BJ (cell line): Measurements from ENCODE around the gene TNFRSF21. TPM values are rescaled to one million over a fixed set of nuclear protein-coding genes. Genes with fewer than 3 reads are reported as not detected.

ENCODE experiments used
- CTCF ChIA-PET: fragments of 350-600 bp; formaldehyde crosslinking; extraction: SDS; loops from one replicate; lab custom pipeline; 2021; ENCODE audit warnings: antibody characterized with exemption, inconsistent platforms; lab: Yijun Ruan, JAX
- POLR2A ChIA-PET: fragments of 300-600 bp; sonication (Branson Sonifier 250); formaldehyde crosslinking; extraction: SDS; loops from one replicate; lab custom pipeline; 2021; ENCODE audit warnings: antibody characterized with exemption; lab: Charles Lee
- DNase-seq: peaks from one replicate; pipeline ENCODE4 v3.0.0-alpha.2; 2011; ENCODE audit warnings: low read depth
- H3K27me3 ChIP-seq: 2 replicates; pipeline ENCODE4 v1.6.0; 2011; ENCODE audit warnings: low read length; ENCODE audit not compliant: control insufficient read depth, insufficient read depth
- H3K36me3 ChIP-seq: 2 replicates; pipeline ENCODE4 v1.5.1; 2011; ENCODE audit warnings: low read length; ENCODE audit not compliant: control insufficient read depth, insufficient read depth
- H3K4me3 ChIP-seq: 2 replicates; pipeline ENCODE4 v1.5.1; 2011; ENCODE audit warnings: low read depth, mild to moderate bottlenecking, control low read depth, low read length
- polyA plus RNA-seq: library from polyadenylated mRNA; depleted of rRNA; stranded (reverse); fragments of >200 nt; gene quantifications from 2 replicates; pipeline ENCODE4 v1.2.3, GENCODE V29; 2011
- TF ChIP-seq, protein P1 (sequence below): IDR thresholded peaks from 2 replicates; pipeline ENCODE4 v1.5.1; 2011; ENCODE audit warnings: low read depth, mild to moderate bottlenecking, control low read depth, inconsistent platforms, low read length, moderate library complexity; ENCODE audit not compliant: insufficient read depth

Gene TNFRSF21
- polyA plus RNA-seq, 1 experiment: 3.6 TPM

DNA sequence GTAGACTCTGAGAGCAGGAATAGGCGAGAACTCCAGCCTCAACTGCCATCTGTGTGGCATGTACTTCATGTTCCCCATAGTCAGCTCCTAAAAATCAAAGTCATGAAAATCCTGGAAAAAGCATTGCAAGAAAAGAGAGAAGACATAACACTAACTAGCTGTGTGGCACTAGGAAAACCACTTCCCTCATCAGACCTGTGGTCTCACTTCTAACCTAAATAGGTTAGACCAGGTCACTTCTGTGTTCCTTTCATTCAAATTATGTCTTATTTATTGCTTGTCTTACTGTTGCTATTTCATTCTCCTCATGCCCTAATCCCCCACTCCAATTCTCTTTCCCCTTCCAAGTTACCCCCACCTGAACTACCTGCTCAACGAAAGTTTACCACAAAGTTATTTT lies 70.2 kb downstream of the TNFRSF21 start:
- CTCF ChIA-PET: no interaction called here
- POLR2A ChIA-PET: no interaction called here
- DNase-seq: no peak
- Histone ChIP-seq H3K4me3 (no peak overlapping the region), H3K27me3 (no peaks in the 10 kb centered on the region), H3K36me3 (no peaks in the 10 kb centered on the region)
- TF ChIP-seq, protein P1, sequence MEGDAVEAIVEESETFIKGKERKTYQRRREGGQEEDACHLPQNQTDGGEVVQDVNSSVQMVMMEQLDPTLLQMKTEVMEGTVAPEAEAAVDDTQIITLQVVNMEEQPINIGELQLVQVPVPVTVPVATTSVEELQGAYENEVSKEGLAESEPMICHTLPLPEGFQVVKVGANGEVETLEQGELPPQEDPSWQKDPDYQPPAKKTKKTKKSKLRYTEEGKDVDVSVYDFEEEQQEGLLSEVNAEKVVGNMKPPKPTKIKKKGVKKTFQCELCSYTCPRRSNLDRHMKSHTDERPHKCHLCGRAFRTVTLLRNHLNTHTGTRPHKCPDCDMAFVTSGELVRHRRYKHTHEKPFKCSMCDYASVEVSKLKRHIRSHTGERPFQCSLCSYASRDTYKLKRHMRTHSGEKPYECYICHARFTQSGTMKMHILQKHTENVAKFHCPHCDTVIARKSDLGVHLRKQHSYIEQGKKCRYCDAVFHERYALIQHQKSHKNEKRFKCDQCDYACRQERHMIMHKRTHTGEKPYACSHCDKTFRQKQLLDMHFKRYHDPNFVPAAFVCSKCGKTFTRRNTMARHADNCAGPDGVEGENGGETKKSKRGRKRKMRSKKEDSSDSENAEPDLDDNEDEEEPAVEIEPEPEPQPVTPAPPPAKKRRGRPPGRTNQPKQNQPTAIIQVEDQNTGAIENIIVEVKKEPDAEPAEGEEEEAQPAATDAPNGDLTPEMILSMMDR: no peak

DNA sequence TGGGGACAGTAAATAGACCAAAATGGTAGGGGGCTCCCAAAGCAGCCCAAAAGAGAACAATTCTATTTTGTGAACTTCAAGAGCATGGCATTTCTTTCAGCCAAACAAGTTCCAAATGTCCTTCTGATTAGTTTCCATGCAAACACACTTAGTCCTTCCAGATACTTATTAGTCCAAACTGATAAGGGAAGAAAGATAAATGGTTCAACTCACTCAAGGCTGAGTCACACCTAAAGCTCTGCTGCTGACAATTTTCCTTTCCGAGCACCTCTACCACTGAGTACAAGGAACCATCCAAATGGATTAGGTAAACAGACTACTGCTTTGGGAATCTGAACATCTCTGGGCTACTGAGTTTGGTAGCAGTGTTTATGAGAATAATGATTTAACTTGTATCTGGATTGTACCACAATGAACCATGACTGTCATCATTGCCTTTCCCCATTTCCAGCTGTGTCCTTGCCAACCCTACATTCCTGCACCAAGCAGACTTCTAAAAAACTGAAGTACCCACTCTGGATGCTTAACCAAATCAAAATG lies 71.2 kb downstream of the TNFRSF21 start:
- H3K36me3 ChIP-seq: no peaks in the 10 kb centered on the region
- H3K27me3 ChIP-seq: no peaks in the 10 kb centered on the region
- ChIA-PET CTCF (interaction anchor here (0.6 kb wide), 1 partner anchor 145 kb away, joined by 4 read pairs; no protein-coding TSS in a partner anchor), POLR2A (no interaction called here)
- H3K4me3 ChIP-seq: no peak overlapping the region
- TF ChIP-seq, protein P1: no peak
- DNase-seq: no peak

DNA sequence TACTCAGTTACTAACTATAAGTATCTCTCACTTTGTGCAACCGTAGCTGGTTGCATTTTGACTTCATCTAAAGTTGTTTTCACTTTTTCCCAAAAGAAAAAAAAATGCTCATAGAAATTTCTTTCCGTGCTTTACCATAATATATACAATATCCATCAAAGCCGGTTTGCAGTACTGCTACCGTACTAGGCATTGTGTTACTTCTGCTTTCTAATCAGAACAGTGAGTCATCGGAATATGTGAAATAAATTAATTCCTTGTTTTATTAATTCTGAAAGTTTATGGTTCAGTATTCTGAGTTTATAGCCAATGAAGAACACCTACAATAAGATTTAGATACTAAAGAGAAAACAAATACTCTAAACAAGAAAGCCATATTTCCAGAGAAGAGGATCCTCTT lies 72.5 kb downstream of the TNFRSF21 start:
- ChIA-PET POLR2A (no interaction called here), CTCF (no interaction called here)
- TF ChIP-seq, protein P1: no peak
- no peaks in the 10 kb centered on the region for H3K27me3 ChIP-seq
- H3K4me3 ChIP-seq: no peak overlapping the region
- H3K36me3 ChIP-seq: no peaks in the 10 kb centered on the region; the same call in 1 of the 2 replicates
- DNase-seq: no peak

DNA sequence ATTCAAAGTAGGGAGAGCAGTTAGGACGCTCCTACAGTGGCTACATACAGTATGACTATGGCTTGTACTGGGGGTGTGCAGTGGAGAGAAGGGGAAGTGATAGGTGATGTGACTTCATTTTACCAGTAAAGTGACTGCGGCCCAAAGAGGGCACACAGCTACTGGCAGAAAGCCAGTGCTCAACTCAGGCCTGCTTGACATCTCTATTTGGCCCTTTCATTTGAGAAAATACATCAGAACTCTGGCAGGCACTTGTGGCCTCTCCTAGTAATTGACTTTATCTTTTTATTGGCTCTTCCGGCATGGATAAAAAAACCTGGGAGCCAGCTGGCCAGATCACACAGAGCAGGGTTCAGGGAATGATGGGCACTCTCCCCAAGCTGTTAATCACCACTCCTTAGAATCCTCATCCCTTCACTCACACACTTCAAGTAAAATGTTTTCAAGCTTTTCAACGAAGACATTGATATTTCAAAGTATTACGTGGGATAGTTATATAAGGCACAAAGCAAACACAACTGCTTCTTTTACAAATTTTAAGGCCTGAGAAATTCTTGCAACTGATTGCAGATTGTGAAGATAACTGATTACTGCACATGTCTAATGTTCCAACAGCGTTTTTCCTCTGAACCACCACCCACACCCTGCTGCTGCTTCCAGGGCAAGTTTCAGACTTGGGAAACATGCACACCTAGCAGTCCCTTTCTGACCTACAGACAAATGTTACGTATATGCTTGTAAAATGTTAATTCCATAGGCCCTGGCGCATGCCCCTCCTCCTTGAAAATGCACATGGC lies 73.5 kb downstream of the TNFRSF21 start:
- no peaks in the 10 kb centered on the region; the same call in 1 of the 2 replicates for H3K36me3 ChIP-seq
- ChIA-PET CTCF (interaction anchor here (1.3 to 1.8 kb wide), 2 partner anchors 11 to 142 kb away, joined by 3 to 5 read pairs; no protein-coding TSS in a partner anchor), POLR2A (no interaction called here)
- DNase-seq: no peak
- no peaks in the 10 kb centered on the region for H3K27me3 ChIP-seq
- no peak overlapping the region for H3K4me3 ChIP-seq
- TF ChIP-seq, protein P1: no peak

DNA sequence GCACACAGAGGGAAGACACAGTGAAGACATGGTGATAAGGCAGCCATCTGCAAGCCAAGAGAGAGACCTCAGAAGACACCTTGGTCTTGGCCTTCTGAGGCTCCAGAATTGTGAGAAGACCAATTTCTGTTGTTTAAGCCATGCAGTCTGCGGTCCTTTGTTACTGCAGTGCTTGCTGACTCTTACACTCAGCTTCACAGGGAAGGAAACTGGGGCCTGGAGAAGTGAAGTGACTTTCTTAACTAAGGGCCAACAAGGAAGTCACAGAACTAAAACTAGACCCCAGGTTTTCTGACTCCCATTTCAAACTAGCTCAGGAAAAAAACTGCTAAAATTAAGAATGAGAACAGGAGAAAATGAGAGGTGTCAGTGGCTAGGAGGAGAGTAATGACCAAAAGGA lies 74.3 kb downstream of the TNFRSF21 start:
- no peak for DNase-seq
- Histone ChIP-seq H3K4me3 (no peak overlapping the region), H3K36me3 (no peaks in the 10 kb centered on the region; the same call in 1 of the 2 replicates), H3K27me3 (no peaks in the 10 kb centered on the region)
- ChIA-PET CTCF (interaction anchor here (1.3 to 1.8 kb wide), 2 partner anchors 11 to 142 kb away, joined by 3 to 5 read pairs; no protein-coding TSS in a partner anchor), POLR2A (no interaction called here)
- TF ChIP-seq, protein P1: no peak
